ENCODE results near the gene PTDSS2. TPM values are rescaled to one million over a fixed set of nuclear protein-coding genes. Genes with fewer than 3 reads are reported as not detected.
A peak's percentile ranks its signal among the peaks of the same experiment; 100 is the strongest.

The PTDSS2 gene
- total RNA-seq, 2 donors from 2014 or later: 20.6 to 27.6 TPM

GRCh38 chr11:445765-446588 lies 4.1 kb upstream of the PTDSS2 start:
- TF ChIP-seq CTCF (IDR thresholded peaks at IDR 0.05): no peak
- peak; percentile 84 for DNase-seq
- Histone ChIP-seq H3K9me3 (no peaks in the 10 kb centered on the region), H3K36me3 (no peaks in the 10 kb centered on the region), H3K4me1 (peaks cover 8% of the 10 kb centered on the region), H3K9ac (ENCODE audit: low read depth in 2 of 2, low read length in 2 of 2) (peak overlapping the region; percentile 73 to 92), H3K4me3 (no peak overlapping the region), H3K27ac (peak overlapping the region; percentile 85), H3K27me3 (no peaks in the 10 kb centered on the region)
- intact Hi-C loops (cut with DNase I): loop anchor here (5.0 kb wide), 1 partner anchor 39 kb away; no protein-coding TSS in a partner anchor

- intact Hi-C loops (cut with DNase I): loop anchor here (5.0 kb wide), 1 partner anchor 40 kb away; no protein-coding TSS in a partner anchor
- Histone ChIP-seq H3K27ac (peak overlapping the region; percentile 85), H3K4me1 (peaks cover 13% of the 10 kb centered on the region), H3K27me3 (no peaks in the 10 kb centered on the region), H3K9ac (ENCODE audit: low read depth in 2 of 2, low read length in 2 of 2) (peak overlapping the region; percentile 73 to 92), H3K36me3 (no peaks in the 10 kb centered on the region), H3K4me3 (no peak overlapping the region), H3K9me3 (no peaks in the 10 kb centered on the region)
- no peak for TF ChIP-seq CTCF (IDR thresholded peaks at IDR 0.05)
- DNase-seq: peak; percentile 60
These were observed 3.2 kb upstream of the PTDSS2 start for GRCh38 chr11:446891-447290.

- peak overlapping the region; percentile 72 to 82 for H3K9ac ChIP-seq (ENCODE audit: low read depth in 2 of 2, low read length in 2 of 2)
- H3K4me1 ChIP-seq: peaks cover 13% of the 10 kb centered on the region
- intact Hi-C loops (cut with DNase I): loop anchor here (5.0 kb wide), 1 partner anchor 41 kb away; no protein-coding TSS in a partner anchor
- H3K27ac ChIP-seq: peak overlapping the region; percentile 94
- no peaks in the 10 kb centered on the region for H3K27me3 ChIP-seq
- DNase-seq: peak; percentile 98
- H3K4me3 ChIP-seq: peak overlapping the region; percentile 52
- H3K9me3 ChIP-seq: no peaks in the 10 kb centered on the region
- peak; percentile 74 for TF ChIP-seq CTCF (IDR thresholded peaks at IDR 0.05)
- H3K36me3 ChIP-seq: no peaks in the 10 kb centered on the region
These were observed 2.0 kb upstream of the PTDSS2 start for GRCh38 chr11:447923-448731.

- DNase-seq: peak; percentile 80
- no peaks in the 10 kb centered on the region for H3K36me3 ChIP-seq
- H3K27ac ChIP-seq: peak overlapping the region; percentile 85
- no peak for TF ChIP-seq CTCF (IDR thresholded peaks at IDR 0.05)
- H3K4me3 ChIP-seq: peak overlapping the region; percentile 99
- no peaks in the 10 kb centered on the region for H3K9me3 ChIP-seq
- H3K9ac ChIP-seq (ENCODE audit: low read depth in 2 of 2, low read length in 2 of 2): peak overlapping the region; percentile 82 to 87
- no peaks in the 10 kb centered on the region for H3K27me3 ChIP-seq
- peaks cover 13% of the 10 kb centered on the region for H3K4me1 ChIP-seq
- intact Hi-C loops (cut with DNase I): loop anchor here (5.0 kb wide), 1 partner anchor 51 kb away; no protein-coding TSS in a partner anchor
These were observed 851 bp downstream of the PTDSS2 start for GRCh38 chr11:450809-451451.

GRCh38 chr11:451738-452137 lies 1.7 kb downstream of the PTDSS2 start:
- H3K27ac ChIP-seq: no peak overlapping the region
- no peaks in the 10 kb centered on the region for H3K9me3 ChIP-seq
- TF ChIP-seq CTCF (IDR thresholded peaks at IDR 0.05): no peak
- H3K4me3 ChIP-seq: no peak overlapping the region
- H3K4me1 ChIP-seq: peaks cover 13% of the 10 kb centered on the region
- H3K9ac ChIP-seq (ENCODE audit: low read depth in 2 of 2, low read length in 2 of 2): peak overlapping the region in 1 of 2 donors; percentile 82
- intact Hi-C loops (cut with DNase I): loop anchor here (5.0 kb wide), 1 partner anchor 51 kb away; no protein-coding TSS in a partner anchor
- H3K27me3 ChIP-seq: no peaks in the 10 kb centered on the region
- no peak for DNase-seq
- no peaks in the 10 kb centered on the region for H3K36me3 ChIP-seq

Measured in colonic mucosa (tissue), 4 donors.